Measurements from ENCODE around the gene CLPSL2. TPM values are rescaled to one million over a fixed set of nuclear protein-coding genes. Genes with fewer than 3 reads are reported as not detected.

CLPSL2 gene, protein sequence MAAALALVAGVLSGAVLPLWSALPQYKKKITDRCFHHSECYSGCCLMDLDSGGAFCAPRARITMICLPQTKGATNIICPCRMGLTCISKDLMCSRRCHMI
- total RNA-seq (2013; cell fraction: nucleolus; rRNA removed): not detected in 2 replicates
- total RNA-seq (2014; rRNA removed) (0.49 TPM in 1 of 2 replicates, not detected in the other), total RNA-seq (2014; rRNA removed; fragmentation: Illumina TruSeq; extraction: Trizol) (not detected in 2 replicates), total RNA-seq (2021) (1.2 and 1.3 TPM in 2 replicates), polyA plus RNA-seq (2011; rRNA removed) (not detected in 2 replicates), polyA plus RNA-seq (2014; fragmentation: Illumina TruSeq; extraction: Trizol) (not detected in 2 replicates), polyA plus RNA-seq (2014; fragmentation: Nextera tagmentation; extraction: Ambion mirVana) (not detected), polyA plus RNA-seq (2014; rRNA removed) (0.32 TPM in 1 of 2 replicates, not detected in the other), polyA plus RNA-seq (2016; fragmentation: Nextera tagmentation; extraction: Ambion mirVana) (not detected), polyA minus RNA-seq (2011; rRNA and poly(A)+ RNA removed) (not detected in 2 replicates), Bru-seq, nascent RNA (percentile 15 among the genes with signal in this experiment), BruChase-seq, experiment 1, labeled RNA remaining after a 6-hour chase (not detected), BruChase-seq, experiment 2, labeled RNA remaining after a 2-hour chase (not detected)
- polyA plus RNA-seq (2011; ENCODE audit: low read depth): not detected
- polyA plus RNA-seq (2011; cell fraction: cytosol; rRNA removed): not detected in 2 replicates
- not detected in 2 replicates for polyA plus RNA-seq (2011; cell fraction: nucleus; rRNA removed)
- not detected in 2 replicates for polyA plus RNA-seq (2012)
- polyA minus RNA-seq (2011; cell fraction: cytosol; rRNA and poly(A)+ RNA removed): not detected in 2 replicates
- not detected in 2 replicates for polyA minus RNA-seq (2011; cell fraction: nucleus; rRNA and poly(A)+ RNA removed)
- long read RNA-seq, experiment 1: 0 reads
- long read RNA-seq, experiment 2: 0 reads

- Histone ChIP-seq H3K9me3 (replicated peaks; ENCODE audit: control insufficient read depth, insufficient read depth, low read length) (no peaks in the 10 kb centered on the region), H3K4me3 (peak within 1 kb of the TSS; percentile 61; the same call in 1 of the 2 replicates), H3K27ac (ENCODE audit: control insufficient read depth, insufficient read depth) (no peak within 1 kb of the TSS), H3K79me2 (ENCODE audit: control insufficient read depth, insufficient read depth, low read length) (no peaks in the 10 kb centered on the region), H3K4me2 (ENCODE audit: control insufficient read depth, insufficient read depth) (peak within 1 kb of the TSS; percentile 83), H2AFZ (ENCODE audit: control insufficient read depth, low read depth, low read length) (peak within 1 kb of the TSS; percentile 39), H3K4me1 (ENCODE audit: control insufficient read depth, insufficient read depth, low read length) (no peaks in the 10 kb centered on the region), H3K36me3 (ENCODE audit: control insufficient read depth in 2 of 2, insufficient read depth in 2 of 2, low read length in 1 of 2) (no peaks in the 10 kb centered on the region), H3K27me3 (replicated peaks in 1 of 2; ENCODE audit: control insufficient read depth in 2 of 2, insufficient read depth in 2 of 2, low read length in 1 of 2) (no peaks in the 10 kb centered on the region; a peak in 1 of 4 replicates), H3K9ac (ENCODE audit: control insufficient read depth, insufficient read depth, low read length) (no peak within 1 kb of the TSS), H4K20me1 (ENCODE audit: control insufficient read depth, insufficient read depth) (no peaks in the 10 kb centered on the region)
- in situ Hi-C loops (cut with MboI): no loop called here
- ChIA-PET SMC1A (ENCODE audit: uncharacterized antibody, unreplicated experiment) (no interaction called here), CTCF (no interaction called here), POLR2A (no interaction called here), RAD21 (ENCODE audit: unreplicated experiment) (no interaction called here)
- BruUV-seq (replicated peaks): no TSS peak
- peak; percentile 79 for ATAC-seq
- no peak for FAIRE-seq
- DNase-seq (ENCODE audit: low read depth, low spot score): no peak
- intact Hi-C loops (cut with micrococcal nuclease; ENCODE audit: unreplicated experiment): no loop called here
- 9% methylated on average over 31 of the region's 56 CpGs for WGBS (ENCODE audit: insufficient coverage, insufficient replicate concordance, low lambda C conversion rate, missing lambda C conversion rate)
- no peak for TF ChIP-seq FOS (IDR thresholded peaks at IDR 0.05; ENCODE audit: borderline replicate concordance, extremely low read depth, insufficient read length)
- TF ChIP-seq BHLHE40 (IDR thresholded peaks at IDR 0.05; ENCODE audit: borderline replicate concordance in 1 of 2, low read depth in 2 of 2, low read length in 1 of 2): peak in 1 of 2 experiments; percentile 39; a peak in 1 of 4 replicates
- peak; percentile 16; the same call in 1 of the 2 replicates for TF ChIP-seq RUNX3 (IDR thresholded peaks at IDR 0.05; ENCODE audit: low read length)
- TF ChIP-seq, protein P1, sequence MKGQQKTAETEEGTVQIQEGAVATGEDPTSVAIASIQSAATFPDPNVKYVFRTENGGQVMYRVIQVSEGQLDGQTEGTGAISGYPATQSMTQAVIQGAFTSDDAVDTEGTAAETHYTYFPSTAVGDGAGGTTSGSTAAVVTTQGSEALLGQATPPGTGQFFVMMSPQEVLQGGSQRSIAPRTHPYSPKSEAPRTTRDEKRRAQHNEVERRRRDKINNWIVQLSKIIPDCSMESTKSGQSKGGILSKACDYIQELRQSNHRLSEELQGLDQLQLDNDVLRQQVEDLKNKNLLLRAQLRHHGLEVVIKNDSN (IDR thresholded peaks at IDR 0.05; ENCODE audit: borderline replicate concordance, extremely low read length, insufficient read depth, low read depth, low read length): peak; percentile 78
Observed at GRCh38 chr6:35776364-35777215, at the start of gene CLPSL2. Gene CLPSL2 (plus strand): TSS chr6:35776598. CDS start chr6:35776619, 21 bp downstream.
